ENCODE results near the gene RHBDD3.

The RHBDD3 gene

DNA sequence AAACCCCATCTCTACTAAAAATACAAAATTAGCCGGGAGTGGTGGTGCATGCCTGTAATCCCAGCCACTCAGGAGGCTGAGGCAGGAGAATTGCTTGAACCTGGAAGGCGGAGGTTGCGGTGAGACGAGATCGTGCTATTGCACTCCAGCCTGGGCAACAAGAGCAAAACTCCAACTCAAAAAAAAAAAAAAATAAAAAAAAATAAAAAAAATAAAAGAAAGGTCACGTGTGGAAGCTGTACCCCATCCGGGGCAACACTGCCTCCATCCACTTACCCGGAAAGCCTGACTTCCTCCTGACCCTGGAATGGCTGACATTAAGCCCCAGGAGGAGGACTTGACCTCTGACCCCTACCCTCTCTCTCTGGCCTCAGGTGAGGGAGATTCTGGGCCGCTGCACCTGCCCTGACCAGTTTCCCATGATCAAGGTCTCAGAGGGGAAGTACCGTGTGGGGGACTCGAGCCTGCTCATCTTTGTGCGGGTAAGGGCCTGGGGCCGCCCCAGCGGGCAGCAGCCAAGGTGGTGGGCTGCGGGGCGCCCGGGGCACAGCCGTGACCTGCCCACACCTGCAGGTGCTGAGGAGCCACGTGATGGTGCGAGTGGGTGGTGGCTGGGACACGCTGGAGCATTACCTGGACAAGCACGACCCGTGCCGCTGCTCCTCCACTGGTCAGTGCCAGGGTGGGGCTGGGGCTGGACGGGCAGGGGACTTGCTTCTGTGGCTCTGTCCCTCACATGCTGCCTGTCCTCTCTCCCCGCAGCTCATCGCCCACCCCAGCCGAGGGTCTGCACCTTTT lies 42.5 kb upstream of the RHBDD3 start:
- Histone ChIP-seq H3K36me3 (ENCODE audit: control insufficient read depth in 2 of 2, insufficient read depth in 1 of 2, low read length in 2 of 2) (no peaks in the 10 kb centered on the region), H3K4me3 (ENCODE audit: low read depth, low read length) (no peak overlapping the region), H3K27ac (ENCODE audit: extremely low read depth, low read depth, low read length) (no peak overlapping the region), H3K4me1 (ENCODE audit: control insufficient read depth, insufficient read depth, low read length) (peaks cover 14% of the 10 kb centered on the region), H3K9me3 (ENCODE audit: control insufficient read depth, insufficient read depth, low read depth, low read length) (no peaks in the 10 kb centered on the region)
- ChIA-PET POLR2A (interaction anchor here (0.5 to 1.1 kb wide), 3 partner anchors 39 to 243 kb away, joined by 4 to 5 read pairs (median 4); partner anchors contain the start of genes EWSR1, RHBDD3 and THOC5), CTCF (interaction anchor here (0.6 to 1.5 kb wide), 2 partner anchors 40 to 104 kb away, joined by 3 read pairs; no protein-coding TSS in a partner anchor)
- TF ChIP-seq, protein P1, sequence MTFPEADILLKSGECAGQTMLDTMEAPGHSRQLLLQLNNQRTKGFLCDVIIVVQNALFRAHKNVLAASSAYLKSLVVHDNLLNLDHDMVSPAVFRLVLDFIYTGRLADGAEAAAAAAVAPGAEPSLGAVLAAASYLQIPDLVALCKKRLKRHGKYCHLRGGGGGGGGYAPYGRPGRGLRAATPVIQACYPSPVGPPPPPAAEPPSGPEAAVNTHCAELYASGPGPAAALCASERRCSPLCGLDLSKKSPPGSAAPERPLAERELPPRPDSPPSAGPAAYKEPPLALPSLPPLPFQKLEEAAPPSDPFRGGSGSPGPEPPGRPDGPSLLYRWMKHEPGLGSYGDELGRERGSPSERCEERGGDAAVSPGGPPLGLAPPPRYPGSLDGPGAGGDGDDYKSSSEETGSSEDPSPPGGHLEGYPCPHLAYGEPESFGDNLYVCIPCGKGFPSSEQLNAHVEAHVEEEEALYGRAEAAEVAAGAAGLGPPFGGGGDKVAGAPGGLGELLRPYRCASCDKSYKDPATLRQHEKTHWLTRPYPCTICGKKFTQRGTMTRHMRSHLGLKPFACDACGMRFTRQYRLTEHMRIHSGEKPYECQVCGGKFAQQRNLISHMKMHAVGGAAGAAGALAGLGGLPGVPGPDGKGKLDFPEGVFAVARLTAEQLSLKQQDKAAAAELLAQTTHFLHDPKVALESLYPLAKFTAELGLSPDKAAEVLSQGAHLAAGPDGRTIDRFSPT (tag by site-specific recombination; IDR thresholded peaks at IDR 0.05) = peak; percentile 12; the same call in 1 of the 2 replicates
- TF ChIP-seq BCL11A (tag by site-specific recombination; IDR thresholded peaks at IDR 0.05; ENCODE audit: low read depth) (peak; percentile 40; the same call in 1 of the 2 replicates), BCL11B (tag by site-specific recombination; IDR thresholded peaks at IDR 0.05; ENCODE audit: low read depth) (0 out of 2 replicates have a peak, but pooled peaks have one; percentile 21), ZNF404 (tag by site-specific recombination; IDR thresholded peaks at IDR 0.05) (no peak), MEIS1 (CRISPR knock-in tag; IDR thresholded peaks at IDR 0.05; ENCODE audit: borderline replicate concordance) (no peak), GFI1B (tag by site-specific recombination; IDR thresholded peaks at IDR 0.05) (no peak), ZNF670 (tag by site-specific recombination; IDR thresholded peaks at IDR 0.05; ENCODE audit: low read depth) (no peak)
- TF ChIP-seq, protein P2, sequence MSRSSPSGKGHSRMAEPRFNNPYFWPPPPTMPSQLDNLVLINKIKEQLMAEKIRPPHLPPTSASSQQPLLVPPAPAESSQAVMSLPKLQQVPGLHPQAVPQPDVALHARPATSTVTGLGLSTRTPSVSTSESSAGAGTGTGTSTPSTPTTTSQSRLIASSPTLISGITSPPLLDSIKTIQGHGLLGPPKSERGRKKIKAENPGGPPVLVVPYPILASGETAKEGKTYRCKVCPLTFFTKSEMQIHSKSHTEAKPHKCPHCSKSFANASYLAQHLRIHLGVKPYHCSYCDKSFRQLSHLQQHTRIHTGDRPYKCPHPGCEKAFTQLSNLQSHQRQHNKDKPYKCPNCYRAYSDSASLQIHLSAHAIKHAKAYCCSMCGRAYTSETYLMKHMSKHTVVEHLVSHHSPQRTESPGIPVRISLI (tag by site-specific recombination; IDR thresholded peaks at IDR 0.05) = 0 out of 2 replicates have a peak, but pooled peaks have one; percentile 44

GRCh38 chr22:29309332-29310064 lies 41.7 kb upstream of the RHBDD3 start:
- ChIA-PET CTCF (no interaction called here), POLR2A (interaction anchor here (0.5 kb wide), 1 partner anchor 244 kb away, joined by 5 read pairs; the partner anchor contains the start of gene THOC5)
- Histone ChIP-seq H3K4me1 (ENCODE audit: control insufficient read depth, insufficient read depth, low read length) (peaks cover 8% of the 10 kb centered on the region), H3K27ac (ENCODE audit: extremely low read depth, low read depth, low read length) (no peak overlapping the region), H3K36me3 (ENCODE audit: control insufficient read depth in 2 of 2, insufficient read depth in 1 of 2, low read length in 2 of 2) (no peaks in the 10 kb centered on the region), H3K4me3 (ENCODE audit: low read depth, low read length) (no peak overlapping the region), H3K9me3 (ENCODE audit: control insufficient read depth, insufficient read depth, low read depth, low read length) (no peaks in the 10 kb centered on the region)
- TF ChIP-seq, protein P1 (tag by site-specific recombination; IDR thresholded peaks at IDR 0.05) = peak; percentile 88
- peak; percentile 90 for TF ChIP-seq EGR2 (tag by site-specific recombination; IDR thresholded peaks at IDR 0.05; ENCODE audit: low read depth)
- no peak for TF ChIP-seq ZNF48 (tag by site-specific recombination; IDR thresholded peaks at IDR 0.05)
- TF ChIP-seq, protein P2 (tag by site-specific recombination; IDR thresholded peaks at IDR 0.05) = no peak
- TF ChIP-seq KLF1 (tag by site-specific recombination; IDR thresholded peaks at IDR 0.05) = peak; percentile 58
- TF ChIP-seq, protein P3, sequence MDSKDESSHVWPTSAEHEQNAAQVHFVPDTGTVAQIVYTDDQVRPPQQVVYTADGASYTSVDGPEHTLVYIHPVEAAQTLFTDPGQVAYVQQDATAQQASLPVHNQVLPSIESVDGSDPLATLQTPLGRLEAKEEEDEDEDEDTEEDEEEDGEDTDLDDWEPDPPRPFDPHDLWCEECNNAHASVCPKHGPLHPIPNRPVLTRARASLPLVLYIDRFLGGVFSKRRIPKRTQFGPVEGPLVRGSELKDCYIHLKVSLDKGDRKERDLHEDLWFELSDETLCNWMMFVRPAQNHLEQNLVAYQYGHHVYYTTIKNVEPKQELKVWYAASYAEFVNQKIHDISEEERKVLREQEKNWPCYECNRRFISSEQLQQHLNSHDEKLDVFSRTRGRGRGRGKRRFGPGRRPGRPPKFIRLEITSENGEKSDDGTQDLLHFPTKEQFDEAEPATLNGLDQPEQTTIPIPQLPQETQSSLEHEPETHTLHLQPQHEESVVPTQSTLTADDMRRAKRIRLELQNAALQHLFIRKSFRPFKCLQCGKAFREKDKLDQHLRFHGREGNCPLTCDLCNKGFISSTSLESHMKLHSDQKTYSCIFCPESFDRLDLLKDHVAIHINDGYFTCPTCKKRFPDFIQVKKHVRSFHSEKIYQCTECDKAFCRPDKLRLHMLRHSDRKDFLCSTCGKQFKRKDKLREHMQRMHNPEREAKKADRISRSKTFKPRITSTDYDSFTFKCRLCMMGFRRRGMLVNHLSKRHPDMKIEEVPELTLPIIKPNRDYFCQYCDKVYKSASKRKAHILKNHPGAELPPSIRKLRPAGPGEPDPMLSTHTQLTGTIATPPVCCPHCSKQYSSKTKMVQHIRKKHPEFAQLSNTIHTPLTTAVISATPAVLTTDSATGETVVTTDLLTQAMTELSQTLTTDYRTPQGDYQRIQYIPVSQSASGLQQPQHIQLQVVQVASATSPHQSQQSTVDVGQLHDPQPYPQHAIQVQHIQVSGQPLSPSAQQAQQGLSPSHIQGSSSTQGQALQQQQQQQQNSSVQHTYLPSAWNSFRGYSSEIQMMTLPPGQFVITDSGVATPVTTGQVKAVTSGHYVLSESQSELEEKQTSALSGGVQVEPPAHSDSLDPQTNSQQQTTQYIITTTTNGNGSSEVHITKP (tag by site-specific recombination; IDR thresholded peaks at IDR 0.05) = 0 out of 2 replicates have a peak, but pooled peaks have one; percentile 5
- no peak for TF ChIP-seq ZSCAN5A (tag by site-specific recombination; IDR thresholded peaks at IDR 0.05)
- TF ChIP-seq GLIS2 (tag by site-specific recombination; IDR thresholded peaks at IDR 0.05) = peak; percentile 36; the same call in 1 of the 2 replicates
- peak; percentile 88 for TF ChIP-seq ZFHX2 (tag by site-specific recombination; conservative IDR thresholded peaks at IDR 0.05)
- TF ChIP-seq, protein P4, sequence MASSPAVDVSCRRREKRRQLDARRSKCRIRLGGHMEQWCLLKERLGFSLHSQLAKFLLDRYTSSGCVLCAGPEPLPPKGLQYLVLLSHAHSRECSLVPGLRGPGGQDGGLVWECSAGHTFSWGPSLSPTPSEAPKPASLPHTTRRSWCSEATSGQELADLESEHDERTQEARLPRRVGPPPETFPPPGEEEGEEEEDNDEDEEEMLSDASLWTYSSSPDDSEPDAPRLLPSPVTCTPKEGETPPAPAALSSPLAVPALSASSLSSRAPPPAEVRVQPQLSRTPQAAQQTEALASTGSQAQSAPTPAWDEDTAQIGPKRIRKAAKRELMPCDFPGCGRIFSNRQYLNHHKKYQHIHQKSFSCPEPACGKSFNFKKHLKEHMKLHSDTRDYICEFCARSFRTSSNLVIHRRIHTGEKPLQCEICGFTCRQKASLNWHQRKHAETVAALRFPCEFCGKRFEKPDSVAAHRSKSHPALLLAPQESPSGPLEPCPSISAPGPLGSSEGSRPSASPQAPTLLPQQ (tag by site-specific recombination; IDR thresholded peaks at IDR 0.05) = peak; percentile 42; the same call in 1 of the 2 replicates

Measured in HEK293 (cell line).